HEK293T (cell line): ENCODE results near the gene ABCD1.

Experiments used
- CTCF ChIA-PET: fragments of 350-600 bp; formaldehyde crosslinking; extraction: SDS; loops from one replicate; lab custom pipeline; 2021; ENCODE audit warnings: antibody characterized with exemption, inconsistent platforms; lab: Yijun Ruan, JAX
- POLR2A ChIA-PET: fragments of 350-600 bp; formaldehyde crosslinking; extraction: SDS; loops from one replicate; lab custom pipeline; 2020; ENCODE audit warnings: antibody characterized with exemption, inconsistent platforms; lab: Yijun Ruan, JAX
- DNase-seq: peaks from one replicate; pipeline ENCODE4 v3.0.0; 2012; ENCODE audit warnings: mixed read lengths; ENCODE audit errors: extremely low spot score
- ARNT ChIP-seq: fragments of 450-650 bp; IDR thresholded peaks from 2 replicates; pipeline ENCODE4 v1.6.1; 2017; ENCODE audit warnings: mild to moderate bottlenecking
- BHLHE40 ChIP-seq: fragments of 450-650 bp; IDR thresholded peaks from 2 replicates; pipeline ENCODE4 v1.6.1; 2016; ENCODE audit warnings: mild to moderate bottlenecking, moderate library complexity, borderline replicate concordance
- CTBP1 ChIP-seq: fragments of 450-650 bp; IDR thresholded peaks from 2 replicates; pipeline ENCODE4 v1.6.1; 2016; ENCODE audit warnings: borderline replicate concordance
- ELF4 ChIP-seq: fragments of 450-650 bp; IDR thresholded peaks from 2 replicates; pipeline ENCODE4 v1.6.1; 2017; ENCODE audit warnings: antibody characterized with exemption
- FOXA1 ChIP-seq: fragments of 450-650 bp; IDR thresholded peaks from 2 replicates; pipeline ENCODE4 v1.6.1; 2016; ENCODE audit warnings: mild to moderate bottlenecking
- FOXK2 ChIP-seq: fragments of 450-650 bp; IDR thresholded peaks from 2 replicates; pipeline ENCODE4 v1.6.1; 2016; ENCODE audit warnings: mild to moderate bottlenecking
- FOXM1 ChIP-seq: fragments of 450-650 bp; IDR thresholded peaks from 2 replicates; pipeline ENCODE4 v1.6.1; 2017; ENCODE audit warnings: mild to moderate bottlenecking, borderline replicate concordance
- HDGF ChIP-seq: fragments of 450-650 bp; IDR thresholded peaks from 2 replicates; pipeline ENCODE4 v1.6.1; 2017; ENCODE audit warnings: antibody characterized with exemption, borderline replicate concordance
- L3MBTL2 ChIP-seq: fragments of 450-650 bp; conservative IDR thresholded peaks from 2 replicates; pipeline ENCODE4 v1.6.1; 2016; ENCODE audit warnings: mild to moderate bottlenecking
- LEF1 ChIP-seq: fragments of 450-650 bp; IDR thresholded peaks from 2 replicates; pipeline ENCODE4 v1.6.1; 2017; ENCODE audit warnings: mild to moderate bottlenecking, borderline replicate concordance
- NFRKB ChIP-seq: fragments of 450-650 bp; IDR thresholded peaks from 2 replicates; pipeline ENCODE4 v1.6.1; 2016; ENCODE audit warnings: mild to moderate bottlenecking, moderate library complexity
- SP1 ChIP-seq: fragments of 450-650 bp; IDR thresholded peaks from 2 replicates; pipeline ENCODE4 v1.6.1; 2017
- SUZ12 ChIP-seq: fragments of 450-650 bp; IDR thresholded peaks from 2 replicates; pipeline ENCODE4 v1.6.1; 2016; ENCODE audit warnings: mild to moderate bottlenecking
- TARDBP ChIP-seq: fragments of 450-650 bp; IDR thresholded peaks from 2 replicates; pipeline ENCODE4 v1.6.1; 2016
- ZNF384 ChIP-seq: fragments of 450-650 bp; IDR thresholded peaks from 2 replicates; pipeline ENCODE4 v1.6.1; 2016
- TF ChIP-seq, protein P1 (sequence below): fragments of 450-650 bp; IDR thresholded peaks from 2 replicates; pipeline ENCODE4 v1.6.1; 2016

Gene ABCD1

GRCh38 chrX:153685751-153686696 is 38.6 kb upstream of the ABCD1 start:
- no peak for DNase-seq
- ChIA-PET POLR2A (no interaction called here), CTCF (interaction anchor here (0.6 to 2.4 kb wide), 5 partner anchors 17 to 719 kb away, joined by 3 to 16 read pairs (median 7); no protein-coding TSS in a partner anchor)
- no peak for TF ChIP-seq L3MBTL2
- TF ChIP-seq ZNF384: no peak
- no peak for TF ChIP-seq SP1
- TF ChIP-seq FOXA1: no peak
- TF ChIP-seq ELF4: no peak
- TF ChIP-seq ARNT: no peak
- TF ChIP-seq LEF1: no peak
- TF ChIP-seq, protein P1, sequence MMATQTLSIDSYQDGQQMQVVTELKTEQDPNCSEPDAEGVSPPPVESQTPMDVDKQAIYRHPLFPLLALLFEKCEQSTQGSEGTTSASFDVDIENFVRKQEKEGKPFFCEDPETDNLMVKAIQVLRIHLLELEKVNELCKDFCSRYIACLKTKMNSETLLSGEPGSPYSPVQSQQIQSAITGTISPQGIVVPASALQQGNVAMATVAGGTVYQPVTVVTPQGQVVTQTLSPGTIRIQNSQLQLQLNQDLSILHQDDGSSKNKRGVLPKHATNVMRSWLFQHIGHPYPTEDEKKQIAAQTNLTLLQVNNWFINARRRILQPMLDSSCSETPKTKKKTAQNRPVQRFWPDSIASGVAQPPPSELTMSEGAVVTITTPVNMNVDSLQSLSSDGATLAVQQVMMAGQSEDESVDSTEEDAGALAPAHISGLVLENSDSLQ: no peak

- no peak for DNase-seq
- TF ChIP-seq SUZ12 (no peak), ELF4 (no peak), FOXA1 (no peak), FOXK2 (no peak), NFRKB (no peak), SP1 (no peak), CTBP1 (no peak), ZNF384 (no peak), TARDBP (no peak), LEF1 (no peak), BHLHE40 (no peak), HDGF (no peak), FOXM1 (no peak), ARNT (no peak), L3MBTL2 (no peak)
- TF ChIP-seq, protein P1: no peak
- CTCF ChIA-PET: interaction anchor here (0.6 to 1.8 kb wide), 4 partner anchors 17 to 719 kb away, joined by 3 to 16 read pairs (median 5); no protein-coding TSS in a partner anchor
- POLR2A ChIA-PET: no interaction called here
Measured at GRCh38 chrX:153686711-153687110, 37.9 kb upstream of the ABCD1 start.

- peak; percentile 75 for DNase-seq
- no peak for TF ChIP-seq L3MBTL2
- TF ChIP-seq SP1: no peak
- no peak for TF ChIP-seq ARNT
- TF ChIP-seq LEF1: no peak
- TF ChIP-seq FOXK2: no peak
- TF ChIP-seq CTBP1: no peak
- TF ChIP-seq TARDBP: no peak
- TF ChIP-seq SUZ12: no peak
- no peak for TF ChIP-seq FOXA1
- TF ChIP-seq, protein P1: no peak
- TF ChIP-seq ELF4: no peak
- ChIA-PET CTCF (interaction anchor here (0.7 to 1.8 kb wide), 8 partner anchors 12 to 82 kb away, joined by 3 to 16 read pairs (median 4); no protein-coding TSS in a partner anchor), POLR2A (no interaction called here)
Measured at GRCh38 chrX:153687121-153688039, 37.3 kb upstream of the ABCD1 start, which contains the start of gene SLC6A8. Gene SLC6A8 (plus strand): TSS chrX:153687926. CDS start chrX:153688575, 649 bp downstream.

- ChIA-PET POLR2A (no interaction called here), CTCF (interaction anchor here (0.7 to 1.7 kb wide), 5 partner anchors 11 to 83 kb away, joined by 3 to 7 read pairs (median 4); no protein-coding TSS in a partner anchor)
- TF ChIP-seq TARDBP (no peak), FOXM1 (no peak), LEF1 (no peak), ZNF384 (no peak), FOXK2 (no peak), SP1 (no peak), HDGF (no peak), L3MBTL2 (no peak), ELF4 (no peak), BHLHE40 (no peak), FOXA1 (no peak), NFRKB (no peak), ARNT (no peak), SUZ12 (no peak), CTBP1 (no peak)
- TF ChIP-seq, protein P1: no peak
- DNase-seq: no peak
Measured at GRCh38 chrX:153688071-153688470, 36.6 kb upstream of the ABCD1 start.
